ENCODE data around the gene DNER.

The DNER gene

GRCh38 chr2:229401171-229401865 is 313.0 kb downstream of the DNER start:
- Histone ChIP-seq H3K4me1 (ENCODE audit: low read length) (no peaks in the 10 kb centered on the region), H3K79me2 (ENCODE audit: low read length) (no peaks in the 10 kb centered on the region), H3K27me3 (ENCODE audit: low read depth, low read length) (no peaks in the 10 kb centered on the region), H3K4me2 (ENCODE audit: low read length) (no peak overlapping the region), H4K20me1 (ENCODE audit: insufficient read depth, low read length) (no peaks in the 10 kb centered on the region), H3K9ac (ENCODE audit: low read length) (no peak overlapping the region), H2AFZ (ENCODE audit: low read depth, low read length) (no peak overlapping the region), H3K9me3 (ENCODE audit: insufficient read depth, low read length) (no peaks in the 10 kb centered on the region), H3K4me3 (ENCODE audit: low read length) (no peak overlapping the region), H3K27ac (ENCODE audit: low read length) (no peak overlapping the region), H3K36me3 (replicated peaks; ENCODE audit: low read depth, low read length) (no peaks in the 10 kb centered on the region)
- no peak for TF ChIP-seq EZH2phosphoT487 (IDR thresholded peaks at IDR 0.05; ENCODE audit: low read depth)
- TF ChIP-seq, protein P1, sequence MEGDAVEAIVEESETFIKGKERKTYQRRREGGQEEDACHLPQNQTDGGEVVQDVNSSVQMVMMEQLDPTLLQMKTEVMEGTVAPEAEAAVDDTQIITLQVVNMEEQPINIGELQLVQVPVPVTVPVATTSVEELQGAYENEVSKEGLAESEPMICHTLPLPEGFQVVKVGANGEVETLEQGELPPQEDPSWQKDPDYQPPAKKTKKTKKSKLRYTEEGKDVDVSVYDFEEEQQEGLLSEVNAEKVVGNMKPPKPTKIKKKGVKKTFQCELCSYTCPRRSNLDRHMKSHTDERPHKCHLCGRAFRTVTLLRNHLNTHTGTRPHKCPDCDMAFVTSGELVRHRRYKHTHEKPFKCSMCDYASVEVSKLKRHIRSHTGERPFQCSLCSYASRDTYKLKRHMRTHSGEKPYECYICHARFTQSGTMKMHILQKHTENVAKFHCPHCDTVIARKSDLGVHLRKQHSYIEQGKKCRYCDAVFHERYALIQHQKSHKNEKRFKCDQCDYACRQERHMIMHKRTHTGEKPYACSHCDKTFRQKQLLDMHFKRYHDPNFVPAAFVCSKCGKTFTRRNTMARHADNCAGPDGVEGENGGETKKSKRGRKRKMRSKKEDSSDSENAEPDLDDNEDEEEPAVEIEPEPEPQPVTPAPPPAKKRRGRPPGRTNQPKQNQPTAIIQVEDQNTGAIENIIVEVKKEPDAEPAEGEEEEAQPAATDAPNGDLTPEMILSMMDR (IDR thresholded peaks at IDR 0.05; ENCODE audit: low read depth, low read length) = no peak

GRCh38 chr2:229393926-229394325 is 320.4 kb downstream of the DNER start:
- Histone ChIP-seq H3K4me2 (ENCODE audit: low read length) (no peak overlapping the region), H3K79me2 (ENCODE audit: low read length) (no peaks in the 10 kb centered on the region), H4K20me1 (ENCODE audit: insufficient read depth, low read length) (no peaks in the 10 kb centered on the region), H3K9me3 (ENCODE audit: insufficient read depth, low read length) (no peaks in the 10 kb centered on the region), H3K27me3 (ENCODE audit: low read depth, low read length) (no peaks in the 10 kb centered on the region), H3K27ac (ENCODE audit: low read length) (no peak overlapping the region), H3K36me3 (replicated peaks; ENCODE audit: low read depth, low read length) (peaks cover 3% of the 10 kb centered on the region), H2AFZ (ENCODE audit: low read depth, low read length) (no peak overlapping the region), H3K9ac (ENCODE audit: low read length) (no peak overlapping the region), H3K4me1 (ENCODE audit: low read length) (no peaks in the 10 kb centered on the region), H3K4me3 (ENCODE audit: low read length) (no peak overlapping the region)
- no peak for TF ChIP-seq EZH2phosphoT487 (IDR thresholded peaks at IDR 0.05; ENCODE audit: low read depth)
- TF ChIP-seq, protein P1 (IDR thresholded peaks at IDR 0.05; ENCODE audit: low read depth, low read length) = no peak

DNA sequence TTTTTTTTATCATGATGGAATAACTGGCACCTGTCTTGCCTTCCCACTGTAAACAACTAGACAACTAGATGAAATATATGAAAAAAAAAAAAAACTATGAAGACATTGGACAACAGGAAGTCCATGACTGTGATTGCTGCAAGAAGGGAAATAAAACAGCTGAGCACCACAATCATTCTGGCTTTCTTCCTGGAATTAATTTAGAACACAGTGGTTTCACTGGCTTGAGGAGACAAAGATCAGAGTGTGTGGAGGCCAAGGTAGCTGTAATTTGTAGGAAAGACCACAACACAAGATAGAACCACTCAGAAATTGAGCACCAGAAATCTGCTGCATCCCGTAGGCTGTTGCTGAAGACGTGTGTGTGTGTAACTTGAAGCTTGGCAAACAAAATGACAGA is 322.2 kb downstream of the DNER start:
- Histone ChIP-seq H3K79me2 (ENCODE audit: low read length) (no peaks in the 10 kb centered on the region), H3K4me2 (ENCODE audit: low read length) (no peak overlapping the region), H3K27ac (ENCODE audit: low read length) (no peak overlapping the region), H3K36me3 (replicated peaks; ENCODE audit: low read depth, low read length) (peaks cover 3% of the 10 kb centered on the region), H4K20me1 (ENCODE audit: insufficient read depth, low read length) (no peaks in the 10 kb centered on the region), H3K4me1 (ENCODE audit: low read length) (no peaks in the 10 kb centered on the region), H3K9ac (ENCODE audit: low read length) (no peak overlapping the region), H3K27me3 (ENCODE audit: low read depth, low read length) (no peaks in the 10 kb centered on the region), H3K4me3 (ENCODE audit: low read length) (no peak overlapping the region), H2AFZ (ENCODE audit: low read depth, low read length) (no peak overlapping the region), H3K9me3 (ENCODE audit: insufficient read depth, low read length) (no peaks in the 10 kb centered on the region)
- TF ChIP-seq EZH2phosphoT487 (IDR thresholded peaks at IDR 0.05; ENCODE audit: low read depth) = no peak
- TF ChIP-seq, protein P1 (IDR thresholded peaks at IDR 0.05; ENCODE audit: low read depth, low read length) = no peak

DNA sequence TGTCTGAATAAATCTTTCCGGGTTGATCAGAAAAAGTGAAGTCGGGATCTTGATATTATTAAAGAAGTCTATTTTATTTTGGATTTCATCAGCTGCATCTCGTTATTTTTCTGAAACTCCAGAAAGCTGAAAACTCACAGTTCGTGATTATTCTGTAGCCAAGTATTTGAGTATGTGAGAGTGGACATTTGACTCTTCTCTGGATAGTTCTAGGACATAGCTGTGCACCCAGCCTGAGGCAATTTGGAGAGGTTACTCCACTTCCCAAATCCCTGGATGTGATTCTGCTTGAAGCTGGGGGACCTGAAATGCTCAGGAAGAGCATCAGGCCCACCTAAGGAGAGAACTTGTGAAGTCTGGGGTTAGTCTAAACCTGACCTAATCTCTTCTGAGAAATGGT is 325.6 kb downstream of the DNER start:
- Histone ChIP-seq H3K4me2 (ENCODE audit: low read length) (no peak overlapping the region), H3K27me3 (ENCODE audit: low read depth, low read length) (no peaks in the 10 kb centered on the region), H3K79me2 (ENCODE audit: low read length) (no peaks in the 10 kb centered on the region), H3K36me3 (replicated peaks; ENCODE audit: low read depth, low read length) (peaks cover 3% of the 10 kb centered on the region), H3K4me3 (ENCODE audit: low read length) (no peak overlapping the region), H3K9ac (ENCODE audit: low read length) (no peak overlapping the region), H4K20me1 (ENCODE audit: insufficient read depth, low read length) (no peaks in the 10 kb centered on the region), H3K27ac (ENCODE audit: low read length) (no peak overlapping the region), H3K9me3 (ENCODE audit: insufficient read depth, low read length) (no peaks in the 10 kb centered on the region), H3K4me1 (ENCODE audit: low read length) (no peaks in the 10 kb centered on the region), H2AFZ (ENCODE audit: low read depth, low read length) (no peak overlapping the region)
- TF ChIP-seq, protein P1 (IDR thresholded peaks at IDR 0.05; ENCODE audit: low read depth, low read length) = no peak
- TF ChIP-seq EZH2phosphoT487 (IDR thresholded peaks at IDR 0.05; ENCODE audit: low read depth) = no peak

All from OCI-LY3 (cell line).